Fibroblast of skin of left biceps (primary cell): ENCODE data around the gene PLD4.
"Not testable (repeated sequence)": the region's sequence is repeated elsewhere in the genome, so short reads cannot be mapped to it uniquely, and the experiment has no call there.

Experiments
- DNase-seq, 2 experiments: peaks; one replicate each; pipeline ENCODE4 v3.0.0-alpha.2; 2013; ENCODE audit warnings: low read depth in 2 of 2

PLD4 gene, protein sequence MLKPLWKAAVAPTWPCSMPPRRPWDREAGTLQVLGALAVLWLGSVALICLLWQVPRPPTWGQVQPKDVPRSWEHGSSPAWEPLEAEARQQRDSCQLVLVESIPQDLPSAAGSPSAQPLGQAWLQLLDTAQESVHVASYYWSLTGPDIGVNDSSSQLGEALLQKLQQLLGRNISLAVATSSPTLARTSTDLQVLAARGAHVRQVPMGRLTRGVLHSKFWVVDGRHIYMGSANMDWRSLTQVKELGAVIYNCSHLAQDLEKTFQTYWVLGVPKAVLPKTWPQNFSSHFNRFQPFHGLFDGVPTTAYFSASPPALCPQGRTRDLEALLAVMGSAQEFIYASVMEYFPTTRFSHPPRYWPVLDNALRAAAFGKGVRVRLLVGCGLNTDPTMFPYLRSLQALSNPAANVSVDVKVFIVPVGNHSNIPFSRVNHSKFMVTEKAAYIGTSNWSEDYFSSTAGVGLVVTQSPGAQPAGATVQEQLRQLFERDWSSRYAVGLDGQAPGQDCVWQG

DNA sequence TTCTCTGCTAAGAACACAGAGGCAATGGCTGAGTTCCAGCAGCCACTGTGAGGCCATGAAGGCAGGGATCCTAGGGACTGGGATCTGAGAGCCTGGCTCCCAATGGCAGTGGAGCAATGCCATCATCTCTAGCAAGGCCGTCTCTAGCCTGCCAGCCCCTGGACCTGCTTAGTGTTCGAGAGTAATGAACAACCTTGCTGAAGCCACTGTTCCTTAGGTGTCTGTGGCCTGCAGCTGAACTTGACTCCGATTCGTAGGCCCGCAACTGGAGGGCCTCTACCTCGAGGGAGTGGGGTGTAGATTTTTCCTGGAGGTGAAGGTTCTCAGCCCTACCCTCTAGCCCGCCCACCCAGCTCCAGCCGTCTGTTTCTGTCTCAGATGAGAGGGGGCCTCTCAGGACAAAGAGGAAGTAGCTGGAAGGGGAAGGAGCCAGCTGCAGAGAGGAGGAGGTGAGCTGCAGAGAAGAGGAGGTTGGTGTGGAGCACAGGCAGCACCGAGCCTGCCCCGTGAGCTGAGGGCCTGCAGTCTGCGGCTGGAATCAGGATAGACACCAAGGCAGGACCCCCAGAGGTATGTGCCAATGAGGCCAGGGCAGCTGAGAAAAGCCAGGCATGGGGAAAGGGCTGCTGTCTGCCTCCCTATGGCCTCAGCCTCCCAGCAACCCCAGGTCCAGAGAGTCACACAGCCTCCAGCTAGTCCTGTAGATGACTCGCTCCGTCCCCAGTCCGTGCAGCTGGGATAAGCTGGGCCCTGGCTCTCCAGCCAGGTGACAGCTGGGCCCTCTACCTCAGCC, at the start of gene PLD4:
PLD4 (plus strand) TSS at position 459 of the 793 bp plus-strand sequence. CDS start 2,262 bp downstream, outside the sequence.
- DNase-seq: no peak

DNA sequence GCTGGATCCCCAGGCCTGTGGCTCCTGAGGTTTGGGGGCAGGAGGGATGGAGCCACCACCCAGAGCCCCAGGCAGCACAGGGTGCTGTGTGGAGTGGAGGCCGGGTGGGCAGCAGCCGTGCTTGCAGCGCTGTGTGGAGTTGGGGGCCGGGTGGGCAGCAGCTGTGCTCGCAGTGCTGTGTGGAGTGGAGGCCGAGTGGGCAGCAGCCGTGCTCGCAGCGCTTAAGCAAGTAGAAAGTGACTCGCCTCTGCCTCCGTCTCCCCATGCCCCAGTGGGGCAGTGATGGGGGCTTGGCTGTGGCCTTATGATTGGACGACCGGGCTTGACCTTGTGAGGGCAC, 49.3 kb upstream of the PLD4 start:
- no peak for DNase-seq

DNA sequence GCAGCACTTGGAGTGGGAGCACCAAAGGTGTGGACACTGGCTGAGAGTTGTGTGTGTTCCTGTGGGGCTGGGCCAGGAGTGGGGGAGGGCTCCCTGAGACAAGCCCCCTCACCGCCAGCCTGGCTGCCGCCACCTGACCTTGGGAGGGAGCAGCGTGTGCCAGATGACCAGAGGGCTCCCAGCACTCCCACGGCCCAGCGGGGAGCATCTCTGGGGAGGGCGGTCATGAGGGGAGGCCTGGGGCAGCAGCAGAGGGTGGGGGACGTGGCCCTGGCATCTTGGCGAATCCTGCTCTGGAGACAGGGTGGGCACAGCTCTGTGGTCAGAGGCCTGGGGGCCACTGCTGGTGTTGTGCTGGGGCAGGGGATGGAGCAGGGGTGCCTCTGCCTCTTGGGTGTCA, 48.9 kb upstream of the PLD4 start:
- no peak for DNase-seq

DNA sequence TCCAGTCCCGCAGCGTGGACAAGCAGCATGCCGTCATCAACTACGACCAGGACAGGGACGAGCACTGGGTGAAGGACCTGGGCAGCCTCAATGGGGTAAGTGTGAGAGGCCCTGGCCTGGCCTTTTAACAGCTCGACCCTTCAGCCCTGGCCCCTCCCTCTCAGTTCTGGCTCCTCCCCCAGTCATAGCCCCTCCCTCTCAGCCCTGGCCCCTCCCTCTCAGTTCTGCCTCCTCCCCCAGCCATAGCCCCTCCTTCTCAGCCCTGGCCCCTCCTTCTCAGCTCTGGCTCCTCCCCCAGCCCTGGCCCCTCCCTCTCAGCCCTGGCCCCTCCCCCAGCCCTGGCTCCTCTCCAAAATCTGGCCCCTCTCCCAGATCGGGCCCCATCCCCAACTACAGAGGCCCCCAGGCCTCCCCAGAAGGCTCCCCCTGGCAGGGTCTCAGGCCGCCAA, 48.4 kb upstream of the PLD4 start:
- DNase-seq: no peak

DNA sequence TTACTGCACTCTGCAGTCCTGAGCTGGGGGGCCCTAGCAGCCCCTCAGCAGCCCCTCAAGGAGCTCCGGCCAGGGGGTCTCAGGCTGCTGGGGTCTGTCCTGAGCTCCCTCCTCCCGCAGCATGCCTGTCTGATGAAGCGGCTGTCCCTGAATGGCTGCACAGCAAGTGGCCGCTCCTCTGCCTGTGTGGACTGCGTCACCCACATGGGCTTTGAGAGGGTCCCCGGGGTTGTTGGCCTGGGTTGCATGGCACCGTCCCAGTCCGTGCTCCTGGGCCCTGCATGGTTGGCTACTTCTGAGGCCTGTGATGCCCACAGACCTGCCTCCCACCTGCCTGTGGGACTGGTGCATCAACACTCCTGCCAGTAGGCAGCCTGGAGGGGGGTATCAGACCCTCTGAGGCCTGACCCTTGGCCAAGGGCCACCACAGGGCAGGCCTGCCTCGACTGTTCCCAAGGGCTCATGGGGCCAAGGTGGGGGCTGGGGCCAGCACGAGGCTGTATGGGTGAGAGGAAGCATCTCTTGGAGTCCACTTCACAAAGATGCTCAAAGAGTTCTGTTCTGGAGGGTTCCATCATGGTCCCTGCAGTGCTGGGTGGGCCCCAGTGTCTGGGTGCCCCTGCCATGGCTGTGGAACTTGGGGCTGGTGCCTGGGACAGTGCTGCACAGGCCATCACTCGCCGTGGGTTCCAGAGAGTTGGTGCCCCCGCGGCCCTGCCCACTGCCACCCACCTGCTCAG, 47.4 kb upstream of the PLD4 start:
- DNase-seq: no peak

DNA sequence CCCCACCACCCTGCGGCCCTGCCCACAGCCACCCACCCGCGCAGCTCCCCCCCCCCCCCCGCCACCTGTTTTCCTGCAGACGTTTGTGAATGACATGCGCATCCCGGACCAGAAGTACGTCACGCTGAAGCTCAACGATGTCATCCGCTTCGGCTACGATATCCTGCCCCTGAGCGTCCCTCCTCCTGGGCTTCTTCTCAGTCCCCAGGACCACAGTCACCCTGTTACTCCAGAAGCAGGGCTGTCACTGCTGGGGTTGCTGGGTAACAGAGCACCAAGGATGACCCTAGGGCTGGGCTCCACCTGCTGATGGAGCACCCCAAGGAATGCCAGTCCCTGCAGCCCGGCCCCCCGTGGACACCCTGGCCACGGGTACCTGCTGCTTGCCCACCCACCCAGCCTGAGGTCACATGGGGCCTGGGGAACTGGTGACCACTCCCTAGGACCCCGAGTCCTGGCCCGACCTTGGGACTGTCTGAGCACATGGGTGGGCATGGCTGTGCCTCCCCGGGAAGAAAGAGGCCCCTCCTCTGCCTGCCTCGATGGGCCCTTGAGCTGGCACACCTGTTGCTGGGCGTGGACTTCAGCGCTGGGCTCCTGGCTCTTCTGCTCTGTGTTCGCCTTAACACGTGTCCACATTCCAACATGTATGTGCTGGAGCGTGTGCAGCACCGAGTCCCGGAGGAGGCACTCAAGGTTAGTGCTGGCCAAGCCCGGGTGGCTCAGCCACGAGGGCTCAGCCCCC, 46.7 kb upstream of the PLD4 start:
- DNase-seq: no peak

DNA sequence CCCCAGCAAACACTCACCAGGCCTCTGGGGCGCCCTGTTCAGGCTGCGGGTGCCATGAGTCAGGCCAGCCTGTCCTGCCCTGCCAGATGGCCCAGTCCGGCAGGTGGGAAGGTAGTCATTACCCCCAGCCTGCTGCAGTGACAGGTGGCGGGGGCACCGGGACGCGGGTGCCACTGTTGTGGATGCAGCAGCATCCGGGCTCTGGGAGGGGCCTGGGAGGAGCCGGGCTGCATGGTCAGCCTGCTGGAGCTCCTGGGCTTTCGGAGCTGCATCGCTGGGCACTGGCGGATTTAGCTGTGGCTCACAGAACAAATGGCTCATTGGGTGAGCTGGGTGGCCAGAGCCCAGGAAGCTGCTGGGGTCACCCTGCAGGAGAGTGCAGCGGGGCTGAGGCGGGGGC, 46.1 kb upstream of the PLD4 start:
- DNase-seq: no peak

DNA sequence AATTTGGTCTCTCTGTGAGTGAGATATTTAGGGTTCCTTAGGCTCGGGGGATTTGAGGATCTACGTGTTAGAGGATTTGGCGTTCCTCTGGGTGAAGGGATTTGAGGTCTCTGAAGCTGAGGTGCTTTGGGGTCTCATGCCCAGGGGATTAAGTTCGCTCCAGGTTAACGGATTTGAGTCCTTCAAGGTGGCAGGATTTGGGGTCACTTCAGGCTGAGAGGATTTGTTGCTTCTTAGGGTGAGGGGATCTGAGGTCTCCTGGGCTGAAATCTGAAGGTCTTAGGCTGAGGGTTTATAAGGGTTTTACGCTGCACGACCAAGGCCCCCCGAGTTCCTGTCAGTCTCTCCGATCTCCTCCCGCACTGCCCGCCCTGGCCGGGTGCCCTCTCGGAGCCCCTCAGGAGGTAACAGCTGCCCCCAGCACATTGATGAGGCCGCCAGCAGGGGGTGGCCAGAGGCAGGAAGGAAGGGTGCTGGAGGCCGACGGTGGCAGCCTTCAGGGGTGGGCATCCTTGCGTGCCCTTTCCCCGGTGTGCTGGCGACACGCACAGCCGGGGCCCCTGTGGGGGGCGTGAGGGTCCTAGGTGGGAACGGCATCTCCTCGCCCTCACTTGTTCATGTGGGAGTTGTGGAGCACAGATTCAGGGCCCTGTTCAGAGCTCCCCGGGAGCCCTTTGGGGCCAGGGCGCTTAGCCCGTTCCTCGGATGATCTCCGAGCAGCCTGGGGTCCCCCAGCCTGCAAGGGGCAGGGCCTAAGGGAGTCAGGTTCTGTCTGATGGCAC, 45.3 kb upstream of the PLD4 start:
- no peak for DNase-seq

DNA sequence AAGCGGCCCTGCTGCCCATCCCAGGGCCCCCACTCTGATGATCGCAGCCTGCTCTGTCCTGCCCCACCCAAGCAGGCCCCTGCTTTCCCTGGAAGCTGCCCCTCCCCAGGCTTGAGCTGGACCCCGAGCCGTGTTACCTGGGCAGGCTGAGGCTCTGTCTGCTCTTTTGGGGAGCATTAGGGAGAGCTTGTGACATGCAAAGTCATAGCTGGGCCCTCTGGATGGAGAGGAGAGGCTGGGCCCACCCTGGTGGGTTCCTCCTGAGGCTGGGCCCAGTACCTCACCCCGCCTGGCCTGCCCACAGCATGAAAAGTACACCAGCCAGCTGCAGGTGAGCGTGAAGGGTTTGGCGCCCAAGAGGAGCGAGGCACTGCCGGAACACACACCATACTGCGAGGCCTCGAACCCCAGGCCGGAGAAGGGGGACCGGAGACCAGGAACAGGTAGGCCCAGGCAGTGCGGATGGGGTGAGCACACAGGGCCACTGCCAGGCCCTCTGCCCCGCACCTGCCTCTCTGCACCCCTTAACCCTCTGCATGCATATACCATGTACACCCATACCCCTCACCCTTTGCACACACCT, 44.6 kb upstream of the PLD4 start:
- DNase-seq: no peak

DNA sequence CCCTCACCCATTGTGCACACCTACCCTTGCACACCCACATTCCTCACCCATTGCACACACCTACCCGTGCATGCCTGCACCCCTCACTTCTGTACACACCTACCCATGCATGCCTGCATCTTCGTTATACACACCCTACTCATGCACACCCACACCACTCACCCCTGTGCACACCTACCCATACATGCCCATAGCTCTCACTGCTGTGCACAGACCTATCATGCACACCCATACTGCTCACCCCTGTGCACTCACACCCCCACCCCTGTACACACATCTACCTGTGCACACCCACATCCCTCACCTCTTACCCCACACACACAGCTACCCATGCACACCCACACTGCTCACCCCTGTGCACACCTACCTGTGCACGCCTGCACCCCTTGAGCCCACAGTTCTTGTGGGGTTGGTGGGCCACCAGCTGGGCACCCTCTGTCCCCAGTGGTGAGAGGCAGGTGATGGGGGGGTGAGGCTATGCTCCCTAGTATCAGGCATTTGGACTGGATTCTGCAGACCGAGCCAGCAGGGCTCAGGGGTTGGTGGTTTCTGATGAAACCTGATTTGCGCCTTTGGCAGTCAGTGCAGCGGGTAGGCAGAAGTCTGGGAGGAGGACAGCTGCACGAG, 44.0 kb upstream of the PLD4 start:
- DNase-seq: no peak

DNA sequence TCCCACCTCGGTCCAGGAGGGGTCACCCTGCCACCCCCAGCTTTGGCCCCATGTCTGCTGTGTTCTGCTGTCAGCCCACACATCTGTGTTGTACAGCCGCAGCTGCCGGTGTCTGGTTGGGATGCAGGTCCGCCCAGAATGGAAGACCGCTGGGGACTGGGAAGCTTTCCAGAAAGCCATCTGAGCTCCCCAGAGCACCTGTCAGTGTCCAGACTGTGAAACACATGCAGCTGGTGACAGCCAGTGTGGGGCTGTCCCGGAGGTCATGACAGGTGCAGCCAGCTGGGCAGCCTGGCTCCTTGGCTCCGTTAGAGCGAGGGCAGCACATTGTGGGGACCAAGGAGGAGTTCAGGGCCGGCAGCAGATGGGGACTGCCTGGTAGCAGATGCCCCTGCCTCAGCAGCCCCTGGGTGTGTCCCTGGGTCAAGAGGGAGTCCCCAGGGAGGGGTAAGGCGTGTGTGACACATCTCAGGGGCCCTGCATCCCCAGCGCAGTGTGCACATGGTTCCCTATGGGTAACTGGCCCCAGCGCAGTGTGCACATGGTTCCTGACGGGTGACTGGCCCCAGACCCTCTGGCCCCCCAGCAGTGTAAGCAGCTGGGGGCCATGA, 43.2 kb upstream of the PLD4 start:
- no peak for DNase-seq

DNA sequence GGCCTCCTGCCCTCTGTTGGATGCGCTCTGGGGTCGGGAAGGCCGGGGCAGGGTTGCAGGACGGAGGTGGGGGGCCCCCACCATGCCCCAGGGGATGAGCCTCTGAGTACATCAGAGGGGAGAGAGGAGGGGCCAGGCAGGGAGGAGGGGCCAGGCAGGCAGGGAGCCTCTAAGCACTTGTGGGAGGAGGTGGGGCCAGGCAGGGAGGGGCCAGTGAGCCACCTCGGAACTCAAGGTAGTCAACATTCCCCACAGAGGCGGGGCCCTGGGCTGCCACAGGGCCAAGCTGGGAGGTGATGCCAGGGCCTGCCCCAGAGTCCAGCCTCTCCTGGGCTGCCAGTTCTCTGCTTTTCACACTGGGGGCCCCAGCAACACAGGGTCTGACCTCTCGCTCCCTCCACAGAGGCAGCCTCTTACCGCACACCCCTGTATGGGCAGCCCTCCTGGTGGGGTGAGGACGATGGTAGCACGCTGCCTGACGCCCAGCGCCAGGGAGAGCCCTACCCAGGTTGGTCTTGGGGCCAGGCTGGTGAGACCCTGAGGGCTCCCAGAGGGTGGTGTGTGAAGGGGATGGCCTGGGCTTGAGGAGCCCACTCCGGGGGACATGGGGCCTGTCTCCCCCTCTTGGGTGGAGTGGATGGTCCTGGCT, 42.2 kb upstream of the PLD4 start:
- DNase-seq: no peak

DNA sequence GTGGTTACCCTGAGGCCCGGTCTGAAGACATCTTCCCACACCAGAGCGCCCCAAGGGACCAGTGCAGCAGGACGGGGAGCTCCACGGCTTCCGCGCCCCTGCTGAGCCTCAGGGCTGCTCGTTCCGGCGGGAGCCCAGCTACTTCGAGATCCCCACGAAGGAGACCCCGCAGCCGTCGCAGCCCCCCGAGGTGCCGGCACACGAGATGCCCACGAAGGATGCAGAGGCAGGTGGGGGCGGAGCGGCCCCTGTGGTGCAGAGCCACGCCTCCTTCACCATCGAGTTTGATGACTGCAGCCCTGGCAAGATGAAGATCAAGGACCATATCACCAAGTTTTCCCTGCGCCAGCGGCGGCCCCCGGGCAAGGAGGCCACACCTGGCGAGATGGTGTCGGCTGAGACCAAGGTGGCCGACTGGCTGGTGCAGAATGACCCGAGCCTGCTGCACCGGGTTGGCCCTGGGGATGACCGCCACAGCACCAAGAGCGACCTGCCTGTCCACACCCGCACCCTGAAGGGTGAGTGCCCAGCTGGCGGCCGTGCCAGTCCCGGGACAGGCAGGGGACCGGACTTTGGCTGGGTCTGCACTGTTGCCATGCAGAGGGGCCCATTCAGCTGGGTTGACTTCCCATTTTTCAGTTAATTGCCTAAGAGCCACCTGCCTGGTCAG, 41.6 kb upstream of the PLD4 start:
- no peak for DNase-seq

DNA sequence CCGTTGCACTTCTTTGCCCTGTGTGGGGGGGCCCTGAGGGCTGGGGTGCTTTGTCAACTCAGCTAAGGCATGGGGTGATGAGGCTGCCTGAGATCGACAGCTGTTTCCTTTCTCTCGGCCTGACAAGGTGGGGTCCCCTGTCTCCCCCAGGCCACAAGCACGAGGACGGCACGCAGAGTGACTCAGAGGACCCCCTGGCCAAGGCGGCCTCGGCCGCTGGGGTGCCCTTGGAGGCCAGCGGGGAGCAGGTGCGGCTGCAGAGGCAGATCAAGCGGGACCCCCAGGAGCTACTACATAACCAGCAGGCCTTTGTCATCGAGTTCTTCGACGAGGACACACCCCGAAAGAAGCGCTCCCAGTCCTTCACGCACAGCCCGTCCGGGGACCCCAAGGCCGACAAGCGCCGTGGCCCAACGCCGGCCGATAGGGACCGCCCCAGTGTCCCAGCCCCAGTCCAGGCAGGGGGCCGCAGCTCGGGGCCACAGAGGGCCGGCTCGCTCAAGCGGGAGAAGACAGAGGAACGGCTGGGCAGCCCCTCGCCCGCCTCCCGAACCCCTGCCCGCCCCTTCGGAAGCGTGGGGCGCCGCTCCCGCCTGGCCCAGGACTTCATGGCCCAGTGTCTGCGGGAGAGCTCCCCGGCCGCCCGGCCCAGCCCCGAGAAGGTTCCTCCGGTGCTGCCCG, 40.9 kb upstream of the PLD4 start:
- no peak for DNase-seq

DNA sequence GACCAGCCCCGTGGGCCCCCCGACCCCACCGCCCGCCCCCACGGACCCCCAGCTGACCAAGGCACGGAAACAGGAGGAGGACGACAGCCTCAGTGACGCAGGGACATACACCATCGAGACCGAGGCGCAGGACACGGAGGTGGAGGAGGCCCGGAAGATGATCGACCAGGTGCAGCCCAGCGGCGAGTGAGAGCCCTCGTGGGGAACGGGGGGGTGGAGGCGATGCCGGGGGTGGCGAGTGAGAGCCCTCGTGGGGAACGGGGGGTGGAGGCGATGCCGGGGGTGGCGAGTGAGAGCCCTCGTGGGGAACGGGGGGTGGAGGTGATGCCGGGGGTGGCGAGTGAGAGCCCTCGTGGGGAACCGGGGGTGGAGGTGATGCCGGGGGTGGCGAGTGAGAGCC, 40.3 kb upstream of the PLD4 start:
- not testable (repeated sequence) for DNase-seq

DNA sequence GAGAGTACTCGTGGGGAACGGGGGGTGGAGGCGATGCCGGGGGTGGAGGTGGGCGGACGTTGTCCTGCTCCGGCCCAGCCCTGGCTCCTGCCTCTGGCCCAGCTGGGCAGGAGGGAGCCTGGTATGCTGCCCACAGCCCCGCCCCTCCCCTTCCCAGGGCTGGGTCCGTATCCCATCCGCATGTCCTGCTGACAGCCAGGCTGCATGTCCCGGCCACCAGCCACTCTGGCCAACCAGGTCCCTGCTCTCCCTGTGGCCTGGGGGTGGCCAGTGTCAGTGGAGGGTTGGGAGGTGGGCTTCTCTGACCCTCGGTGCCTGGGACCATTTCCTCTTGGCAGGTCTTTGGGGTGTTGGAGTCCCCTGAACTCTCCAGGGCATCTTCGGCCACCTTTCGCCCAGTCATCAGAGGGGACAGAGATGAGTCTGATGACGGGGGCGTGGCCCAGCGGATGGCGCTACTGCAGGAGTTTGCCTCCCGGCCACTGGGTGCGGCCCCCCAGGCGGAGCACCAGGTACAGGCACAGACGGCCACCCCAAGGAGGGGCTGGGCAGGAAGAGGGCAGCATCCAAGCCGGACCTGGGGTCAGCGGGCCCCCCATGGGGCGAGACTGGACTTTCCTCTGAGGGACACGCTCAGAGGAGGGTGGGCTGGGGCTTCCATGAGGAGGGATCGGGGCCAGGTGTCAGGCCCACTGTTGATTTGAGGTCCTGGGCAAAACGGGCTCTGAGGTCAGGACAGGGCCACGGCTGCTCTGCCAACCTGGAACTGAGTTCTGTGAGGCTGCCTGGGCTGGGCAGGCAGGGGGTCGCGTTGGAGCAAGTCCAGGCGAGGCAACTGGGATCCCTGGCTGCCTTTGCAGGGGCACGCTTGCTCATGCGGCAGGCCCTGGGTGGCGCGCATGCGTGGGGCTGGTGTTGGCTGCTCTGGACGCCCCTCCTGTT, 39.4 kb upstream of the PLD4 start:
- no peak for DNase-seq
